HCEC 1CT (cell line): Measurements from ENCODE around the gene CHTF18.

ENCODE experiments used
- DNase-seq: peaks from one replicate; pipeline ENCODE4 v3.0.0-alpha.2; 2017

CHTF18 gene

GRCh38 chr16:776824-777223 lies 11.6 kb upstream of the CHTF18 start:
- DNase-seq: no peak

GRCh38 chr16:777826-778225 lies 10.6 kb upstream of the CHTF18 start:
- no peak for DNase-seq

GRCh38 chr16:778447-778846 lies 10.0 kb upstream of the CHTF18 start:
- DNase-seq: no peak

- DNase-seq: no peak
Observed at GRCh38 chr16:778909-779527, 9.4 kb upstream of the CHTF18 start.

- no peak for DNase-seq
Observed at GRCh38 chr16:779561-779960, 8.9 kb upstream of the CHTF18 start.

- no peak for DNase-seq
Observed at GRCh38 chr16:780296-780695, 8.1 kb upstream of the CHTF18 start.

GRCh38 chr16:781346-782010 lies 6.9 kb upstream of the CHTF18 start:
- no peak for DNase-seq

- DNase-seq: no peak
Observed at GRCh38 chr16:782258-782657, 6.2 kb upstream of the CHTF18 start.

- DNase-seq: no peak
Observed at GRCh38 chr16:782766-783403, 5.5 kb upstream of the CHTF18 start.

- no peak for DNase-seq
Observed at GRCh38 chr16:783404-784161, 4.8 kb upstream of the CHTF18 start.

GRCh38 chr16:784431-784830 lies 4.0 kb upstream of the CHTF18 start:
- no peak for DNase-seq

- DNase-seq: no peak
Observed at GRCh38 chr16:785563-786535, 2.6 kb upstream of the CHTF18 start.

GRCh38 chr16:787321-787966 lies 976 bp upstream of the CHTF18 start:
- DNase-seq: no peak

- no peak for DNase-seq
Observed at GRCh38 chr16:787978-788398, 432 bp upstream of the CHTF18 start, which contains the start of gene RPUSD1. Gene RPUSD1, minus strand, starts transcription at chr16:788381. Its CDS starts 644 bp downstream, at chr16:787737.

GRCh38 chr16:789191-789850 lies 901 bp downstream of the CHTF18 start:
- no peak for DNase-seq

- DNase-seq: no peak
Observed at GRCh38 chr16:790086-790485, 1.7 kb downstream of the CHTF18 start.

GRCh38 chr16:791131-791530 lies 2.7 kb downstream of the CHTF18 start:
- no peak for DNase-seq

- DNase-seq: no peak
Observed at GRCh38 chr16:792221-792995, 4.0 kb downstream of the CHTF18 start.

GRCh38 chr16:793414-793813 lies 5.0 kb downstream of the CHTF18 start:
- DNase-seq: no peak

GRCh38 chr16:794091-794822 lies 5.8 kb downstream of the CHTF18 start:
- DNase-seq: no peak
